Smooth muscle cell (in vitro differentiated cells): Measurements from ENCODE around the gene GSG1L. TPM values are rescaled to one million over a fixed set of nuclear protein-coding genes. Genes with fewer than 3 reads are reported as not detected.

Source experiments
- DNase-seq: peaks from one replicate; lab custom pipeline; 2025; ENCODE audit not compliant: unreplicated experiment; lab: John Stamatoyannopoulos, UW
- H2AFZ ChIP-seq: fragments of 200-600 bp; sonication (generic); 2 replicates; pipeline ENCODE4 v1.6.0; 2016; ENCODE audit warnings: antibody characterized with exemption, low read depth, mild to moderate bottlenecking
- H3F3A ChIP-seq: fragments of 200-600 bp; sonication (generic); 2 replicates; pipeline ENCODE4 v1.6.0; 2017; ENCODE audit warnings: antibody characterized with exemption, low read depth
- H3K27ac ChIP-seq: fragments of 200-600 bp; sonication (generic); 2 replicates; pipeline ENCODE4 v1.5.1; 2016; ENCODE audit warnings: low read depth, mild to moderate bottlenecking
- H3K27me3 ChIP-seq: fragments of 200-600 bp; sonication (generic); 2 replicates; pipeline ENCODE4 v1.6.1; 2016; ENCODE audit warnings: low read depth, mild to moderate bottlenecking
- H3K36me3 ChIP-seq: fragments of 200-600 bp; sonication (generic); 2 replicates; pipeline ENCODE4 v1.5.1; 2016; ENCODE audit warnings: low read depth
- H3K4me1 ChIP-seq: fragments of 200-600 bp; sonication (generic); 2 replicates; pipeline ENCODE4 v1.5.1; 2016; ENCODE audit warnings: low read depth
- H3K4me2 ChIP-seq: fragments of 200-600 bp; sonication (generic); 2 replicates; pipeline ENCODE4 v1.6.0; 2016; ENCODE audit warnings: mild to moderate bottlenecking
- H3K4me3 ChIP-seq: fragments of 200-600 bp; sonication (generic); 2 replicates; pipeline ENCODE4 v1.5.1; 2016; ENCODE audit warnings: mild to moderate bottlenecking
- H3K79me2 ChIP-seq: fragments of 200-600 bp; sonication (generic); 2 replicates; pipeline ENCODE4 v1.6.0; 2016; ENCODE audit warnings: low read depth, mild to moderate bottlenecking
- H3K9ac ChIP-seq: fragments of 200-600 bp; sonication (generic); 2 replicates; pipeline ENCODE4 v1.6.0; 2016; ENCODE audit warnings: low read depth
- H3K9me3 ChIP-seq: fragments of 200-600 bp; sonication (generic); replicated peaks from 2 replicates; pipeline ENCODE4 v1.5.1; 2016; ENCODE audit warnings: low read depth
- H4K20me1 ChIP-seq: fragments of 200-600 bp; sonication (generic); 2 replicates; pipeline ENCODE4 v1.6.0; 2016; ENCODE audit warnings: low read depth
- WGBS: methylation state at CpG from one replicate; pipeline ENCODE4 v1.1.7; 2016; ENCODE audit warnings: low lambda C conversion rate; 5-methylcytosine and 5-hydroxymethylcytosine counted together
- polyA plus RNA-seq: library from polyadenylated mRNA; unstranded; fragments of >200 nt; fragmentation: Nextera tagmentation; extraction: Ambion mirVana; gene quantifications from 2 replicates; pipeline ENCODE4 v1.2.1, GENCODE V29; 2016
- total RNA-seq: library from RNA; depleted of rRNA; stranded (reverse); fragments of >200 nt; gene quantifications from 2 replicates; pipeline ENCODE4 v1.2.3, GENCODE V29; 2014
- TF ChIP-seq, protein P1 (sequence below): fragments of 200-600 bp; sonication (generic); IDR thresholded peaks from 2 replicates; pipeline ENCODE4 v1.5.1; 2017; ENCODE audit warnings: borderline replicate concordance, mild to moderate bottlenecking, antibody characterized with exemption; ENCODE audit not compliant: insufficient read depth, poor library complexity, severe bottlenecking

GSG1L gene
- 0.31 and 0.40 TPM in 2 replicates for total RNA-seq
- not detected in 2 replicates for polyA plus RNA-seq

DNA sequence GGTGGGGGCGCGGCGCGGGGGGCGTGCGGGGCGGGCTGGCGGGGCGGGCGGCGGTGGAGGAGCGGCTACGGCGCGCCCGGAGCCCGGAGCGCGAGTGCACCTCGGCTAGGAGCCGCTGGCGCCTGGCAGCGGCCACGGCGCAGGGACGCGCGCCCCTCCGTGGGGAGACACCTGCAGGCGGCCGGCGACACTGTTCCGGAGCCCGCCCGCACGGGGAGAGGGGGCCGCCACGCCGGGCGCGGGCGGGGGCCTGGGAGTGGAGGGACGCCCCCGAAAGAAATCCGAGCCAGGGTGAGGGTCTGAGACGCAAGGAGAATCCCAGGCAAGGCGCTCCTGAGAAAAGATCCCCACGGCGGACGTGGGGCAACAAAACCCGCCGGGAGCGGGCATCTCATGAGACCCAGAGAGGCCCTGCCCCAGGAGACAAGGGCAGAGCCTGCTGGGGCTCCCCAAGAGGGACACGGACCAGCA is at the start of gene GSG1L:
GSG1L (minus strand) TSS at position 124 of the 471 bp plus-strand sequence. CDS start 290 bp downstream, outside the sequence.
- 8% methylated on average over 27 of the region's 54 CpGs for WGBS
- no peaks in the 10 kb centered on the region for H3K36me3 ChIP-seq
- TF ChIP-seq, protein P1, sequence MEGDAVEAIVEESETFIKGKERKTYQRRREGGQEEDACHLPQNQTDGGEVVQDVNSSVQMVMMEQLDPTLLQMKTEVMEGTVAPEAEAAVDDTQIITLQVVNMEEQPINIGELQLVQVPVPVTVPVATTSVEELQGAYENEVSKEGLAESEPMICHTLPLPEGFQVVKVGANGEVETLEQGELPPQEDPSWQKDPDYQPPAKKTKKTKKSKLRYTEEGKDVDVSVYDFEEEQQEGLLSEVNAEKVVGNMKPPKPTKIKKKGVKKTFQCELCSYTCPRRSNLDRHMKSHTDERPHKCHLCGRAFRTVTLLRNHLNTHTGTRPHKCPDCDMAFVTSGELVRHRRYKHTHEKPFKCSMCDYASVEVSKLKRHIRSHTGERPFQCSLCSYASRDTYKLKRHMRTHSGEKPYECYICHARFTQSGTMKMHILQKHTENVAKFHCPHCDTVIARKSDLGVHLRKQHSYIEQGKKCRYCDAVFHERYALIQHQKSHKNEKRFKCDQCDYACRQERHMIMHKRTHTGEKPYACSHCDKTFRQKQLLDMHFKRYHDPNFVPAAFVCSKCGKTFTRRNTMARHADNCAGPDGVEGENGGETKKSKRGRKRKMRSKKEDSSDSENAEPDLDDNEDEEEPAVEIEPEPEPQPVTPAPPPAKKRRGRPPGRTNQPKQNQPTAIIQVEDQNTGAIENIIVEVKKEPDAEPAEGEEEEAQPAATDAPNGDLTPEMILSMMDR, result no peak
- no peaks in the 10 kb centered on the region for H3K9me3 ChIP-seq
- DNase-seq, result no peak
- H3K27me3 ChIP-seq, result peaks cover 80% of the 10 kb centered on the region
- no peak within 1 kb of the TSS for H3K9ac ChIP-seq
- no peaks in the 10 kb centered on the region for H4K20me1 ChIP-seq
- no peaks in the 10 kb centered on the region for H3F3A ChIP-seq
- H2AFZ ChIP-seq, result no peak within 1 kb of the TSS
- H3K4me2 ChIP-seq, result peak within 1 kb of the TSS; percentile 78
- no peak within 1 kb of the TSS for H3K27ac ChIP-seq
- peak within 1 kb of the TSS; percentile 31 for H3K4me3 ChIP-seq
- H3K79me2 ChIP-seq, result no peaks in the 10 kb centered on the region
- no peaks in the 10 kb centered on the region for H3K4me1 ChIP-seq

DNA sequence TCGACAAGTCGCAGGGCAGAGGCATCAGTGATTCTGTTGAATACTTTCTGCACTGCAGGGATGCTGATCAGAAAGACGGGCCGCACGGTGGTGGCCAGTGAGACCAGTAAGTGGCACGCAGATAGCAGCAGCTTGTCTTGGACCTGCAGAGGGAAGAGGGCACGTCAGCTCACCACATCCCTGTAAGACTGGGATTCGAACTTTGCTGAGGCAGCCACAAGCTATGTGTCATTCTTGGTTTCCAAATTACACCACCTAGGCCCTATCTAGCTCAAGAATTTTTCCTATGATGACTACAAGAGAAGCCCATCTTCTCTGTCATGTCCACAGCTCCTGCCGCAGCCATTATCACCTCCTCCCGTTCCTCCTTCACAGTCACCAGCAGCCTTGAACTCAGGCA is 49.4 kb upstream of the GSG1L start:
- H3K9me3 ChIP-seq, result no peaks in the 10 kb centered on the region
- no peak overlapping the region for H3K4me3 ChIP-seq
- H3F3A ChIP-seq, result no peaks in the 10 kb centered on the region
- no peak overlapping the region for H2AFZ ChIP-seq
- H3K9ac ChIP-seq, result no peak overlapping the region
- TF ChIP-seq, protein P1, result no peak
- H3K27me3 ChIP-seq, result no peaks in the 10 kb centered on the region
- no peaks in the 10 kb centered on the region for H3K79me2 ChIP-seq
- no peak overlapping the region for H3K27ac ChIP-seq
- H3K4me2 ChIP-seq, result no peak overlapping the region
- peaks cover 16% of the 10 kb centered on the region for H3K36me3 ChIP-seq
- no peaks in the 10 kb centered on the region for H3K4me1 ChIP-seq
- WGBS, result 92% methylated on average over 10 of the region's 10 CpGs
- peaks cover 15% of the 10 kb centered on the region for H4K20me1 ChIP-seq
- DNase-seq, result no peak

DNA sequence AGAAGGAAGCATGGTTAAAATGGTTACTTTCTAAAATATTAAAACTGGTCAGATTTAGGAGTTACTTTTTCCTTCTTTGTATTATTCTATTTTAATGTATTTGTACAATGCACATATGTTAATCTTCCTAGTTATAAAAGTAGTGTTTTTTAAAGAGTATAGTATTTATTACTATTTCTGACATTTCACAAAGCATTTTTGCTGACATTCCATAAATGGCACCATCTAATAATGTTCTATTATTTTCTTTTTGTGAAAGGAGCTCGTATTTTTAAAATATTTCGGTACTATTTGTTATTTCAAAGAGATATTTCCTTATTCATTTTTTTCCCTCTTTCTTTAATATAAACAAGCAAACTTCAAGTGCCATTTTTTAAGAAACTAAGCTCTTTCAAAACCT is 47.5 kb upstream of the GSG1L start:
- H3K4me1 ChIP-seq, result no peaks in the 10 kb centered on the region
- H3K4me2 ChIP-seq, result no peak overlapping the region
- no peaks in the 10 kb centered on the region for H3F3A ChIP-seq
- H3K27me3 ChIP-seq, result no peaks in the 10 kb centered on the region
- H3K27ac ChIP-seq, result no peak overlapping the region
- no peak overlapping the region for H3K4me3 ChIP-seq
- peaks cover 15% of the 10 kb centered on the region for H3K36me3 ChIP-seq
- 97% methylated on average over 2 of the region's 2 CpGs for WGBS
- H3K79me2 ChIP-seq, result no peaks in the 10 kb centered on the region
- DNase-seq, result no peak
- no peak overlapping the region for H3K9ac ChIP-seq
- H4K20me1 ChIP-seq, result peaks cover 19% of the 10 kb centered on the region
- TF ChIP-seq, protein P1, result no peak
- H2AFZ ChIP-seq, result no peak overlapping the region
- H3K9me3 ChIP-seq, result no peaks in the 10 kb centered on the region

DNA sequence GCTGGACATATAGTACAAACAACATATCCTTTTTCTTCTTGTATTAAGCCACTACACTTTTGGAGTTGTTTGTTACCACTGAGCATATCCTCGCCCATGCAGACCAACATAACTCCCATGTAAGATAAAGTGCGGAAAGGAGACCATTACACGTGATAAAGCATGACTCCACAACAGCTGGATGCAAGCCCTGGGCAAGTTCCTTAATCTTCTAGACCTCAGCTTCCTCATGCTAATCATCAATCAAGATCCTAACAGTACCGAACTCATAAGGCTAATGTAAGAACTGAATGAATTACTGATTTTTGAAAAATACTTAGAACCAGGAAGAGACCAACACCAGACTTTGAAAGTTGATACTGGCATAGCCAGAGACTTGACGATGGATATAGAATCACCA is 47.0 kb upstream of the GSG1L start:
- peaks cover 19% of the 10 kb centered on the region for H4K20me1 ChIP-seq
- no peaks in the 10 kb centered on the region for H3F3A ChIP-seq
- H3K9ac ChIP-seq, result no peak overlapping the region
- DNase-seq, result no peak
- no peak overlapping the region for H3K4me2 ChIP-seq
- no peaks in the 10 kb centered on the region for H3K27me3 ChIP-seq
- no peak overlapping the region for H3K27ac ChIP-seq
- H3K36me3 ChIP-seq, result peaks cover 17% of the 10 kb centered on the region
- 96% methylated on average over 5 of the region's 5 CpGs for WGBS
- H3K4me3 ChIP-seq, result no peak overlapping the region
- no peaks in the 10 kb centered on the region for H3K4me1 ChIP-seq
- TF ChIP-seq, protein P1, result no peak
- no peaks in the 10 kb centered on the region for H3K9me3 ChIP-seq
- H2AFZ ChIP-seq, result no peak overlapping the region
- no peaks in the 10 kb centered on the region for H3K79me2 ChIP-seq
